Activated gamma-delta T cell treated with anti-CD3 and anti-CD28 coated beads, Interleukin-2, amount 50 U/mL, for 16 hours (primary cell): ENCODE results near the gene MACROD2.

ENCODE experiments used
- DNase-seq: peaks from one replicate; pipeline ENCODE4 v3.0.0-alpha.2; 2020; ENCODE audit warnings: low read depth

The MACROD2 gene

GRCh38 chr20:15857173-15857784, 1862.0 kb downstream of the MACROD2 start:
- no peak for DNase-seq

GRCh38 chr20:15859061-15859460, 1863.7 kb downstream of the MACROD2 start:
- DNase-seq = no peak

GRCh38 chr20:15860850-15861249, 1865.5 kb downstream of the MACROD2 start:
- no peak for DNase-seq

GRCh38 chr20:15862178-15862577, 1866.9 kb downstream of the MACROD2 start:
- DNase-seq = no peak

- no peak for DNase-seq
These were observed 1868.4 kb downstream of the MACROD2 start for GRCh38 chr20:15863735-15864134.

- DNase-seq = no peak
These were observed 1870.2 kb downstream of the MACROD2 start for GRCh38 chr20:15865553-15865952.

- no peak for DNase-seq
These were observed 1871.8 kb downstream of the MACROD2 start for GRCh38 chr20:15866916-15867730.

GRCh38 chr20:15867899-15868298, 1872.6 kb downstream of the MACROD2 start:
- no peak for DNase-seq

- no peak for DNase-seq
These were observed 1880.1 kb downstream of the MACROD2 start for GRCh38 chr20:15875446-15875845.

- DNase-seq = no peak
These were observed 1887.2 kb downstream of the MACROD2 start for GRCh38 chr20:15882553-15882952.

GRCh38 chr20:15886250-15886649, 1890.9 kb downstream of the MACROD2 start:
- DNase-seq = no peak

- no peak for DNase-seq
These were observed 1892.1 kb downstream of the MACROD2 start for GRCh38 chr20:15887387-15887786.

GRCh38 chr20:15889061-15889460, 1893.7 kb downstream of the MACROD2 start:
- no peak for DNase-seq

- no peak for DNase-seq
These were observed 1894.4 kb downstream of the MACROD2 start for GRCh38 chr20:15889514-15890256.

GRCh38 chr20:15890407-15890982, 1895.2 kb downstream of the MACROD2 start:
- no peak for DNase-seq

GRCh38 chr20:15895126-15895525, 1899.8 kb downstream of the MACROD2 start:
- no peak for DNase-seq

GRCh38 chr20:15895560-15896084, 1900.3 kb downstream of the MACROD2 start:
- no peak for DNase-seq

GRCh38 chr20:15899967-15900366, 1904.7 kb downstream of the MACROD2 start:
- no peak for DNase-seq

- no peak for DNase-seq
These were observed 1905.1 kb downstream of the MACROD2 start for GRCh38 chr20:15900443-15900842.

- DNase-seq = no peak
These were observed 1907.2 kb downstream of the MACROD2 start for GRCh38 chr20:15902493-15902892.

GRCh38 chr20:15905661-15906060, 1910.3 kb downstream of the MACROD2 start:
- no peak for DNase-seq

- no peak for DNase-seq
These were observed 1914.7 kb downstream of the MACROD2 start for GRCh38 chr20:15909995-15910394.
